ENCODE measurements around the gene COL12A1. TPM values are rescaled to one million over a fixed set of nuclear protein-coding genes. Genes with fewer than 3 reads are reported as not detected.

COL12A1 gene
- polyA plus RNA-seq, 1 donor: 311 TPM

DNA sequence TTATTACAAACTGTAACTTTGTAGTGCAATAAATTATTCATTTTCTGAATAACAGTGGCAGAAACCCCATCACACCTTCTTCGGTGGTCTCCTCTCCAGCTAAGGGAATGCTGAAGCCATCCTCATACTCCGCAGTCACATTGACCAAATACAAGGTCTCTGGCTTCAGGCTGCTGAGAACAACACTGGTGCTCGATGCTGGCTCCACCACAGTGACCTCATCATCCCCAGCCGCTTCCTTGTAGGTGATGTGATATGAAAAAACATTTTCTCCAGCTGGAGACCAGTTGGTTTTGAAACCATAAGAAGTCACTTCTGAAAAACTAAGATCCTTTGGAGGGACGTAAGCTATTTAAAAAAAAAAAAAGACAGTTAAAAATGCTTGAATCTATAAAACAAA lies 25.0 kb downstream of the COL12A1 start:
- no peak for DNase-seq (ENCODE audit: low read depth)

- no peak for DNase-seq (ENCODE audit: low read depth)
Observed at GRCh38 chr6:75178757-75179156, 27.1 kb downstream of the COL12A1 start.

DNA sequence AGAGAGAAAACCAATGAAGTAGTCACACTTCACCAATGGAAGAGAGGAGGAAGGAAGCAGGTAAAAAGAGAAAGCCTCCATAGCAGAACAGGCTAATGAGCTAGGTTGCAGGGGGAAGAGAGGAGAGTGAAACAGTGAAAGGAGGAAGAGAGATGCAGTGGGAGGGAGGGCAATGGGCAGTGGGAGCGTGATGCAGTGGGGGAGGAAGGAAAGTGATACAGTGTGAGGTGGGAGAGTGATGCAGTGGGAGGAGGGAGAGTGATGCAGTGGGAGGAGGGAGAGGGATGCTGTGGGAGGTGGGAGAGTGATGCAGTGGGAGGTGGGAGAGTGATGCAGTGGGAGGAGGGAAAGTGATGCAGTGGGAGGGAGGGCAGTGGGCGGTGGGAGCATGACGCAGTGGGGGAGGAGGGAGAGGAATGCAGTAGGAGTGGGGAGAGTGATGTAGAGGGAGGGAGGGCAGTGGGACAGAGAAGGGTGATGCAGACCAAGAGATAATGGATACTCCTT lies 29.7 kb downstream of the COL12A1 start:
- DNase-seq (ENCODE audit: low read depth): no peak

GRCh38 chr6:75171986-75172385 lies 33.9 kb downstream of the COL12A1 start:
- no peak for DNase-seq (ENCODE audit: low read depth)

DNA sequence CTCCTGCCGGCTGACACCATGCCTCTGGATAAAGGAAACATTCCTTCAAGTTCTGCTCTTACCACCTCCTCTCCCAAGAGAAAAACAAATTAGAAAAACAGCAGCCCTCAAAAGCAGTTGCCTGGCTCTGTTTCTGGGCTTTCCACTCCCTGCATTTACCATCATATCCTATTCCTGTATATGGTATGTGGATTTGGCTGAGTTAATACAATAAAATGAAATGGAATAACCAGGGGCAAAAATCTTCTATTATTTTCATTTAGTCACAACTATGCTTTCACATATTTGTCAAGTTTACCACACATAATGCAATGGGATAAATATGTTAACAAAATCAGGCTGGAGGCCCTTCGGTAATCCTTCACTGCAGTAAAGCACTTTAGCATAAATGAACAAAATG lies 34.3 kb downstream of the COL12A1 start:
- no peak for DNase-seq (ENCODE audit: low read depth)

GRCh38 chr6:75170691-75171560 lies 34.9 kb downstream of the COL12A1 start:
- DNase-seq (ENCODE audit: low read depth): no peak

DNA sequence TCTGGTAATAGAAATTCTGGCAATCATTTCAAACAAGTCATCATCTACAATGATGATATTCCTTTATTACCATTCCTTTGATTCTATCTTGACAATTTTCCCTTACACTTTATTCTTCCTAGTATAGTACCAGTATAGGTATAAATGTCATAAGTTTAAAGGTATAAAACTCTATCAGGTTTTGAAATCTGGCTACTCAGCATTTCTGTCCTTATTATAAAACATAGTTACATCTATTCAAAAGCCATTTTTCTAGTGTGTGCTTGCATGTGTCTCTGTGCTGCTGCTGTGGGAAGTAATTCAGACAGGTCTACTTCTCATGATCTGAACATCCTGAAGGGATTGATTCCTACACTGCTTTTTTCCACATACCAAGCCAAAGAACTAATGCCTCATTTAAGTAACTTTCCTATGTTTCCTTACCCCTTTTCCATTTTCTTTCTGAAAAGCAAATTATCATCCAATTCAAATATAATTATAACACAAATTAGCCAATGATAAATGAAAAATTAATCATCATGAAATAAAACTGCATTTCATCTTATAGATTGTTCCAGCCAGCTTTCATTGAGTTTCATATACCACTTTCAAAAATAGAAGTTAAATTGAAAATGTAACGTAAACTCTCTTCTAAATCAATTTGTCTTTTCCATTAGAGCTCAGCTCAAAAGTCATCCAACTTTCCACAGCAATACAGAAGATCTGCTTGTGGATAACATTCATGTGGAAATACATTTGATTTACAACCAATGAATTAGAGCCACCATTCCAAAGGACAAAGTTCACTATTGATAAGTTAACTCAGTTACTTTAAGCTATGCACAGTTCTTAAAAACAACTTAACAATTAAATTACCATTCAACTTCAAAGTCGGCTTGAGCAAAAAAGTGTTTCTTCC lies 35.9 kb downstream of the COL12A1 start:
- peak; percentile 62 for DNase-seq (ENCODE audit: low read depth)

GRCh38 chr6:75167851-75168250 lies 38.0 kb downstream of the COL12A1 start:
- no peak for DNase-seq (ENCODE audit: low read depth)

DNA sequence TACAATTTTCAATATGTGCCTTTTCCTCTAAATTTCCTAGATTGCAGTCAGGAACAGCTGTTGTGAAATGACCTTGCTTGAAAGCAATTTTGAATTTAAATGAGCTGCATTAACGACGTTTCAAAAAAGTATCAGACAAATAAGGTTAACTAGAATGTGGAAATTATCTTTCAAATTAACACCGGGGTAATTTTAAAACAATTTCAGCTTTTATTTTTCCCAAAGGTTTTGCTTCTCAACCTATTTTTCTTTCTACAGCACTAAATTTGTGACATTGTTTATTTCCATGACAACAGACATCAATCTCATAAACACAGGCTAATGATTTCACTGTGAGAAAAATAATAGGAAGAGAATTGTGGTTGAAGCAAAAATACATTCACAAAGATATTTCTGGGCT lies 38.5 kb downstream of the COL12A1 start:
- DNase-seq (ENCODE audit: low read depth): no peak

DNA sequence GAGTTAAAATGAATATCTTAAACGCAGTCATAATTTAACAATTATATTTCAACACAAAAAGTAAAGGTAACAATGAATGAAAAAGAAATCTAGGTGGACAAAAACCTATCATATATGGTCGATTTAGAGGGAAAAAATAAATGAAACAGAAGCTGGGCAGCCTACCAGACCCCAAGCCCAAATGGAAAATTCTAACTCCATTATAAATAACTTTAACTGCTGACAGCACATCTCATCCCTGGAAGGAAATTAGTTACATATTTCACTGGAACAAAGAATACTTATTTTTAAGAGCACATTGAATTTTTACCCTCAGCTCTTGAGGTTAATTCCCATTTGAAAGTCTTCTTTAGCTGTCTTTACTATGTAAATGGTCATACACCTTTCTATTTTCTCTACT lies 39.1 kb downstream of the COL12A1 start:
- DNase-seq (ENCODE audit: low read depth): no peak

DNA sequence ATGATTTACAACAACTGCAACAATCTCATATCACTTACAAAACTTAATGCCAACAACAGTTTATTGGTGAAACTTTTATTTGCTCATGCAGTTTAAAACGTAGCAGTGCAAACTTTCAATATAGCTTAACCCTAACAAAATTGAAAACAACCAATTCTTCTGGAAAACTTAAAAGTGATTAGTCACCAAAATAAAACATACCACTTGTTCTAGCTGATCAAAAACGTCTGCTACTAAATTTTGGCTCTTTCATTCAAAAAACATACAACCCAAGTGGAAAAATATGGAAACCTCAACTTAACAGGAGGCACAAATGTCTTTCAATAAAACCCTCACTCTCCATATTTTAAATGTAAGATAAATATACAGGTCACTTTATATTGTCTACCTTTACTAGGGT lies 39.6 kb downstream of the COL12A1 start:
- no peak for DNase-seq (ENCODE audit: low read depth)

DNA sequence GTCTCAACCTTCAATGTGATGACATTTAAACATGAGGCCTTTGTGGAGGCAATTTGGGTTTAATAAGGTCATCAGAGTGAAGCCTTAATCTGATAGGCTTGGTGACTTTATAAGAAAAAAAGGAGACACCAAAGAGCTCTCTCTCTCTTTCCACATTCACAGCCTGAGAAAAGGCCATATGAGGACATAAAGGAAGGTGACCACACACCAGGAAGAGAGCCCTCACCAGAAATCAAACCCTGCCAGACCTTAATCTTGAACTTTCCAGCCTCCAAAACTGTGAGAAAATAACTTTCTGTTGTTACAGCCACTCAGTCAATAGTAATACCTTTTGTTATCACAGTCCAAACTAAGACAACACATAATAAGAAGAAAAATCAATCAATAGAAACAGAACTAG lies 47.7 kb downstream of the COL12A1 start:
- no peak for DNase-seq (ENCODE audit: low read depth)

DNA sequence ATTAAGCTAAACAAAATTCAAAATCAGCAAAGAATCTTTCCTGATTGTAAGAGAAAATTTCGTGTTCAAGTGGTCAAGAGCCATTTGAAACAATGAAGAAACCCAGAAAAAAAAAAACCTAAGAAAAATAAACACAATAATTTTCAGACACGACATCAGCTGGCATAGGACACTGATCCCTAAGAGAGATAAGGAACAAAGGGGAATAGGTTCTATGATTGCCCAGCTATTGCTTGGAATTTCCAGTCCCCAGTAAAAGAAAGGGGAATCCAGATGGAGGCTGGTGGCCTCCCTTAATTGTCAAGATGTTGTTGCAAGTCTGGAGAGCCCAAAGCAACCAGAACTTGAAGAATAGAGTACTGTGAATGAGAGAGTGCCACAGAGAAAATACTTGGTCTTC lies 48.5 kb downstream of the COL12A1 start:
- no peak for DNase-seq (ENCODE audit: low read depth)

GRCh38 chr6:75156186-75156878 lies 49.5 kb downstream of the COL12A1 start:
- no peak for DNase-seq (ENCODE audit: low read depth)

DNA sequence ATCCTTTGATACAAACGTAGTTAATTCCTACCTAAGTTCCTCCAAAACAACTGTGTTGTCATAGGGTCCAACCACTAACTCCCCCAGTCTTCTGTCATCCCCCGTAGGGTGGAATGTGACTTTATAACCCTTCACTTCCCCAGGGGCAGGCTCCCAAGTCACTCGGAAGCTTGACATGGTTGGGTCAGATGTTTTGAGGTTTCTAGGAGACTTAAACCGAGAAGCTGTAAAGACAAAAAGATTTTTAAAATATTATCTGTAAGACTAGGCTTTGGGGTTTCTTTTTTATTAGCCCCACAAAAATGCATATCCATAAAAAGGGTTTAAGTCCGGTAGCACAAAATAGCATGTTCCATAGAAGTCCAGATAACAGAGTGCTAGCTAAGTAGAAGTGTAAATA lies 50.2 kb downstream of the COL12A1 start:
- no peak for DNase-seq (ENCODE audit: low read depth)

GRCh38 chr6:75154973-75155372 lies 50.9 kb downstream of the COL12A1 start:
- no peak for DNase-seq (ENCODE audit: low read depth)

- DNase-seq (ENCODE audit: low read depth): no peak
Observed at GRCh38 chr6:75150685-75151412, 55.0 kb downstream of the COL12A1 start.

DNA sequence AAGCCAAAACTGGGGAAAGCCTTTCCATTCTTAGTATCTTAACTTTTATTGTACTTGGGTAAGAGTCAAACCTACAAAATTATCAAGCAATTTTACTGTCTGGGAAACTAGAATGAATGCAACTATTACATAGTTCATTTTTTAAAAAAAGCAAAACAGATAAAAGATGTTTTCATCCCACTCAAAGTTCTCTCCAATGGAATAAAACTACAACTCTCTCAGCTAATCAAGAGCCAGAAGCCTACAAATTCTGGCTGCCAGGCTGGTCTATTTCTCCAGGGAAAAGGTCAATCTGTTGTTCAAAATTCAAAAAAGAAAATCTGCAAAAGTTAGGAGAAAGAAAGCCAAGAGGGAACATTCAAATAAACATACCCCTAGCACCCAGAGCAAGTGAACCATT lies 56.2 kb downstream of the COL12A1 start:
- DNase-seq (ENCODE audit: low read depth): no peak

DNA sequence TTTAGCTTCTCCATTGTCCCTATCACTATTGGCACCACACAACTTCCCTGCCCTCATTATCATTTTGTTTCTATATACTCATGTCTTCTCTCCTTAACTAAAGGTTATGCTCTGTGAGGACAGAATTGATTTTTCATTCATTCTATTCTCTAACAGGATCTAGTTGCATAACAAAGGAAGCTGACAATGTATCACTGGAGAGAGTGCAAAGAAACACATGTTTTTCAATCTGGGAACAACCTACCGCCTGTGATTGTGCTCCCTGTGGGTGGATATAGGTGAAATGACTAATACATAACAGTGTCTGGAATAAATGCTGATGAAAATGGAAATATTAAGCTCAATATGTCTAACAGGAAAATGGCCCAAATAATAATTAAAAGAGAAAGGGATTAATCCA lies 56.6 kb downstream of the COL12A1 start:
- DNase-seq (ENCODE audit: low read depth): no peak

DNA sequence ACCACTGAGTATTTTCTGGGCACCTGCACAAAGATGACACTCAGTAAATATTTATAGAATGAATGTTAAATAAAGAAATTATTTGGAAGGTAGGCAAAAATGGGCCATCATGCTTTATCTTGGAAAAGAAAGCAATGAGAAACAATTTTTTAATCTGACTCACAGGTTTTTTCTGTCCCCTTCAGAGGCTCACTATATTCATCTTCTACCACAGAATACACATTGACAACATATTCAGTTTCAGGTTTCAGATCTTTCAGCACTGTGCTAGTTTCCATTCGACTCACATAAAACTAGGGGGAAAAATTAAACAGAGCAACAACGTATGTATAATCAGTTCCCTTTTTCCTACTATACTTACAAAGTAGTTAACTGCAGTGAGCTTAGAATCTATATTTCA lies 58.3 kb downstream of the COL12A1 start:
- no peak for DNase-seq (ENCODE audit: low read depth)

GRCh38 chr6:75145976-75146375 lies 59.9 kb downstream of the COL12A1 start:
- no peak for DNase-seq (ENCODE audit: low read depth)
